ENCODE measurements around the gene BRD2. TPM values are rescaled to one million over a fixed set of nuclear protein-coding genes. Genes with fewer than 3 reads are reported as not detected.

The BRD2 gene
- total and polyA plus RNA-seq, 11 donors, result 56.8 to 107 (median 73.1) TPM

DNA sequence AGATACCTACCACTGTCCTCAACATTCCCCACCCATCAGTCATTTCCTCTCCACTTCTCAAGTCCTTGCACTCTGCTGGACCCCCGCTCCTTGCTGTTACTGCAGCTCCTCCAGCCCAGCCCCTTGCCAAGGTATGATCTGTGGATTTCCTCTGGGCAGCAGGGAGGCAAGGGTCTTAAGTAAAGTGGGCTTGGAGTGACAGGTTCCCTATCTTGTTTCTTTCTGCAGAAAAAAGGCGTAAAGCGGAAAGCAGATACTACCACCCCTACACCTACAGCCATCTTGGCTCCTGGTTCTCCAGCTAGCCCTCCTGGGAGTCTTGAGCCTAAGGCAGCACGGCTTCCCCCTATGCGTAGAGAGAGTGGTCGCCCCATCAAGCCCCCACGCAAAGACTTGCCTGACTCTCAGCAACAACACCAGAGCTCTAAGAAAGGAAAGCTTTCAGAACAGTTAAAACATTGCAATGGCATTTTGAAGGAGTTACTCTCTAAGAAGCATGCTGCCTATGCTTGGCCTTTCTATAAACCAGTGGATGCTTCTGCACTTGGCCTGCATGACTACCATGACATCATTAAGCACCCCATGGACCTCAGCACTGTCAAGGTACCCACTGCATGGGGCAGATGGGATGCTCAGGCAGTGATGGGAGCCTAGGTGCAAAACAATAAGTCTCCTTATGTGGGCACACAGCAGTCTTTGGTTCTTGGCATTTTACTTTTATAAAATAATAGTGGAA lies 8.1 kb downstream of the BRD2 start:
- TF ChIP-seq, protein P1, sequence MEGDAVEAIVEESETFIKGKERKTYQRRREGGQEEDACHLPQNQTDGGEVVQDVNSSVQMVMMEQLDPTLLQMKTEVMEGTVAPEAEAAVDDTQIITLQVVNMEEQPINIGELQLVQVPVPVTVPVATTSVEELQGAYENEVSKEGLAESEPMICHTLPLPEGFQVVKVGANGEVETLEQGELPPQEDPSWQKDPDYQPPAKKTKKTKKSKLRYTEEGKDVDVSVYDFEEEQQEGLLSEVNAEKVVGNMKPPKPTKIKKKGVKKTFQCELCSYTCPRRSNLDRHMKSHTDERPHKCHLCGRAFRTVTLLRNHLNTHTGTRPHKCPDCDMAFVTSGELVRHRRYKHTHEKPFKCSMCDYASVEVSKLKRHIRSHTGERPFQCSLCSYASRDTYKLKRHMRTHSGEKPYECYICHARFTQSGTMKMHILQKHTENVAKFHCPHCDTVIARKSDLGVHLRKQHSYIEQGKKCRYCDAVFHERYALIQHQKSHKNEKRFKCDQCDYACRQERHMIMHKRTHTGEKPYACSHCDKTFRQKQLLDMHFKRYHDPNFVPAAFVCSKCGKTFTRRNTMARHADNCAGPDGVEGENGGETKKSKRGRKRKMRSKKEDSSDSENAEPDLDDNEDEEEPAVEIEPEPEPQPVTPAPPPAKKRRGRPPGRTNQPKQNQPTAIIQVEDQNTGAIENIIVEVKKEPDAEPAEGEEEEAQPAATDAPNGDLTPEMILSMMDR (IDR thresholded peaks at IDR 0.05), result no peak
- no peak for TF ChIP-seq POLR2A (IDR thresholded peaks at IDR 0.05)
- ATAC-seq (no peak), DNase-seq (no peak)
- WGBS, 4 donors, result 68 to 82% (median 73%) methylated on average over 7 of the region's 7 CpGs
- Histone ChIP-seq H3K9me3 (no peaks in the 10 kb centered on the region), H3K4me3 (peak overlapping the region in 3 of 12 donors; percentile 10 to 100 (median 97)), H3K4me1 (peaks cover 0 to 63% (median 36%) of the 10 kb centered on the region in 12 donors), H3K27ac (no peak overlapping the region), H3K36me3 (peaks cover 19 to 94% (median 81%) of the 10 kb centered on the region in 9 donors), H3K27me3 (no peaks in the 10 kb centered on the region)
- intact Hi-C loops (cut with DNase I), result loop anchor here in 1 of 10 donors (10.0 kb wide), 1 partner anchor 782 kb away; the partner anchor contains the start of genes GPSM3 and PBX2

DNA sequence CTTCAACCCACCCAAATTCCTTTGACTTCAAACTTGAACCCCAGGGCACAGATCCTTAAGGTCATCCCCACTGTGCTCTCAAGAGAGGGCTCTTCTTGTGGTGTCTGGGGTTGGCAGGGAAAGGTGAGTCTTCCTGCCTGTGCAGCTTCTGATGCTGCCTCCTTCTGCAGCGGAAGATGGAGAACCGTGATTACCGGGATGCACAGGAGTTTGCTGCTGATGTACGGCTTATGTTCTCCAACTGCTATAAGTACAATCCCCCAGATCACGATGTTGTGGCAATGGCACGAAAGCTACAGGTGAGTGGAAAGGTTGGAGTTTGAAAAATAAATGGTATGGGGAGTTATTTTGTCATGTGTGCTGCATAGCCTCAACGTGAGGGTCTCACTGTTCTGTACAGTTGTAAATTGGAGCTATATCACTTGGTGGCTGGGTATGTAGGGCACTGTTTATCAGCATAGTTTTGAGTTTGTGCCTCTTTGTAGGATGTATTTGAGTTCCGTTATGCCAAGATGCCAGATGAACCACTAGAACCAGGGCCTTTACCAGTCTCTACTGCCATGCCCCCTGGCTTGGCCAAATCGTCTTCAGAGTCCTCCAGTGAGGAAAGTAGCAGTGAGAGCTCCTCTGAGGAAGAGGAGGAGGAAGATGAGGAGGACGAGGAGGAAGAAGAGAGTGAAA lies 9.0 kb downstream of the BRD2 start:
- Histone ChIP-seq H3K27me3 (no peaks in the 10 kb centered on the region), H3K27ac (no peak overlapping the region), H3K9me3 (no peaks in the 10 kb centered on the region), H3K4me3 (no peak overlapping the region), H3K4me1 (peaks cover 0 to 63% (median 36%) of the 10 kb centered on the region in 12 donors), H3K36me3 (peaks cover 17 to 99% (median 89%) of the 10 kb centered on the region in 9 donors)
- ATAC-seq, result no peak
- TF ChIP-seq POLR2A (IDR thresholded peaks at IDR 0.05), result no peak
- TF ChIP-seq, protein P1 (IDR thresholded peaks at IDR 0.05), result no peak
- intact Hi-C loops (cut with DNase I), result loop anchor here in 1 of 10 donors (10.0 kb wide), 1 partner anchor 783 kb away; the partner anchor contains the start of genes GPSM3 and PBX2
- no peak for DNase-seq
- WGBS, 4 donors, result 56 to 72% (median 65%) methylated on average over 10 of the region's 10 CpGs

DNA sequence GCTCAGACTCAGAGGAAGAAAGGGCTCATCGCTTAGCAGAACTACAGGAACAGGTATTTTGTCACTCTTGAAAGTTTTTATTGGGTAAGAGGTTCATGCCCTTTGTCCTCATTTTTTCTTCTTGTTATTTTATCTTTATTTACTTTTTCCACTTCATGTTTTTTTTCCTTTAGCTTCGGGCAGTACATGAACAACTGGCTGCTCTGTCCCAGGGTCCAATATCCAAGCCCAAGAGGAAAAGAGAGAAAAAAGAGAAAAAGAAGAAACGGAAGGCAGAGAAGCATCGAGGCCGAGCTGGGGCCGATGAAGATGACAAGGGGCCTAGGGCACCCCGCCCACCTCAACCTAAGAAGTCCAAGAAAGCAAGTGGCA lies 9.5 kb downstream of the BRD2 start:
- Histone ChIP-seq H3K4me3 (no peak overlapping the region), H3K27me3 (no peaks in the 10 kb centered on the region), H3K27ac (no peak overlapping the region), H3K4me1 (peaks cover 0 to 63% (median 39%) of the 10 kb centered on the region in 12 donors), H3K36me3 (peaks cover 12 to 98% (median 85%) of the 10 kb centered on the region in 9 donors), H3K9me3 (no peaks in the 10 kb centered on the region)
- ATAC-seq, result no peak
- no peak for TF ChIP-seq POLR2A (IDR thresholded peaks at IDR 0.05)
- TF ChIP-seq, protein P1 (IDR thresholded peaks at IDR 0.05), result no peak
- 66 to 73% (median 67%) methylated on average over 7 of the region's 7 CpGs for WGBS, 4 donors
- intact Hi-C loops (cut with DNase I), result loop anchor here in 1 of 10 donors (10.0 kb wide), 1 partner anchor 783 kb away; the partner anchor contains the start of genes GPSM3 and PBX2
- no peak for DNase-seq

Measured in heart left ventricle (tissue), 16 donors.